Measurements from ENCODE around the gene PABPN1L. TPM values are rescaled to one million over a fixed set of nuclear protein-coding genes. Genes with fewer than 3 reads are reported as not detected.
A peak's percentile ranks its signal among the peaks of the same experiment; 100 is the strongest.

Gene PABPN1L
- total RNA-seq, 1 experiment from 2014 or later = 0.57 TPM

- no peak for ATAC-seq
These were observed 20.5 kb upstream of the PABPN1L start for GRCh38 chr16:88886845-88887521.

More at GRCh38 chr16:88886845-88887521, 20.5 kb upstream of the PABPN1L start:
- Histone ChIP-seq H2AFZ (ENCODE audit: low read depth, low read length, poor library complexity, severe bottlenecking) (no peak overlapping the region), H3K79me2 (ENCODE audit: insufficient read depth, low read length) (no peaks in the 10 kb centered on the region), H3K4me1 (ENCODE audit: control insufficient read depth in 1 of 2, insufficient read depth in 2 of 2, low read length in 2 of 2) (peaks cover 7 to 22% of the 10 kb centered on the region in 2 experiments; a peak in 3 of 4 replicates), H3K36me3 (ENCODE audit: control insufficient read depth in 1 of 2, insufficient read depth in 2 of 2, low read length in 2 of 2) (peaks cover 0 to 6% of the 10 kb centered on the region in 2 experiments; a peak in 1 of 4 replicates), H3K9ac (ENCODE audit: low read length) (no peak overlapping the region), H3K4me2 (ENCODE audit: low read length) (no peak overlapping the region), H3K9me2 (ENCODE audit: insufficient read depth) (no peaks in the 10 kb centered on the region), H3K27me3 (ENCODE audit: insufficient read depth, low read length) (no peaks in the 10 kb centered on the region), H3K27ac (ENCODE audit: low read depth, low read length) (peak overlapping the region; percentile 4; the same call in 1 of the 2 replicates), H4K20me1 (ENCODE audit: insufficient read depth) (no peaks in the 10 kb centered on the region), H3K9me3 (ENCODE audit: control insufficient read depth in 1 of 2, insufficient read depth in 1 of 2, low read depth in 1 of 2, low read length in 2 of 2) (no peaks in the 10 kb centered on the region), H3K4me3 (replicated peaks in 1 of 2; ENCODE audit: low read depth in 1 of 2, low read length in 2 of 2) (no peak overlapping the region)
- no peak for DNase-seq (ENCODE audit: low read depth, low spot score)
- BruUV-seq (replicated peaks) = no TSS peak
- RAD21 ChIA-PET (ENCODE audit: low non-redundant PET in 1 of 2, low total read pairs in 2 of 2, uncharacterized antibody in 2 of 2, unreplicated experiment in 2 of 2) = no interaction called here
- TF ChIP-seq TCF7L2 (IDR thresholded peaks at IDR 0.05; ENCODE audit: borderline replicate concordance, extremely low read depth, insufficient read depth, insufficient read length) = no peak
- TF ChIP-seq FOSL1 (IDR thresholded peaks at IDR 0.05; ENCODE audit: low read depth) = no peak
- no peak for TF ChIP-seq SRF (IDR thresholded peaks at IDR 0.05; ENCODE audit: low read depth)
- no peak for TF ChIP-seq POLR2A (IDR thresholded peaks at IDR 0.05; ENCODE audit: borderline replicate concordance, extremely low read depth, insufficient read depth, insufficient read length)
- no peak for TF ChIP-seq REST (IDR thresholded peaks at IDR 0.05; ENCODE audit: low read depth)
- no peak for TF ChIP-seq RAD21 (IDR thresholded peaks at IDR 0.05; ENCODE audit: low read depth)
- no peak for TF ChIP-seq YY1 (IDR thresholded peaks at IDR 0.05; ENCODE audit: extremely low read depth, insufficient replicate concordance, low read depth, low read length)
- TF ChIP-seq SIN3A (IDR thresholded peaks at IDR 0.05; ENCODE audit: low read depth) = no peak
- no peak for TF ChIP-seq EGR1 (IDR thresholded peaks at IDR 0.05; ENCODE audit: low read depth)
- no peak for TF ChIP-seq ZFX (IDR thresholded peaks at IDR 0.05)
- no peak for TF ChIP-seq ATF3 (IDR thresholded peaks at IDR 0.05)
- no peak for TF ChIP-seq ZNF274 (IDR thresholded peaks at IDR 0.05; ENCODE audit: low read depth, low read length)
- TF ChIP-seq MAX (IDR thresholded peaks at IDR 0.05) = no peak
- TF ChIP-seq JUND (IDR thresholded peaks at IDR 0.05) = no peak
- TF ChIP-seq SP1 (IDR thresholded peaks at IDR 0.05; ENCODE audit: low read depth) = no peak
- intact Hi-C loops (cut with micrococcal nuclease) = no loop called here
- CTCF ChIA-PET = no interaction called here
- POLR2A ChIA-PET = no interaction called here

All from HCT116 (cell line).